Measurements from ENCODE around the gene RYR1.
"Not testable (repeated sequence)": the region's sequence is repeated elsewhere in the genome, so short reads cannot be mapped to it uniquely, and the experiment has no call there.

Gene RYR1

GRCh38 chr19:38569368-38569983 is 136.0 kb downstream of the RYR1 start:
- H3K4me1 ChIP-seq (ENCODE audit: control insufficient read depth, insufficient read depth, low read length, poor library complexity, severe bottlenecking), result no peaks in the 10 kb centered on the region
- H3K9me3 ChIP-seq (ENCODE audit: control insufficient read depth, low read length), result no peaks in the 10 kb centered on the region
- WGBS, 2 experiments (ENCODE audit: insufficient coverage in 2 of 2), result 83 to 97% methylated on average over 5 to 6 of the region's 6 CpGs
- H3K27ac ChIP-seq (ENCODE audit: low read depth, low read length, severe bottlenecking), result no peak overlapping the region
- no peak overlapping the region for H3K4me3 ChIP-seq (ENCODE audit: extremely low read depth, insufficient read depth, low read length, poor library complexity, severe bottlenecking)
- H3K36me3 ChIP-seq (ENCODE audit: control insufficient read depth, insufficient read depth, low read length), result no peaks in the 10 kb centered on the region

- Histone ChIP-seq H3K9me3 (ENCODE audit: control insufficient read depth, low read length) (no peaks in the 10 kb centered on the region), H3K36me3 (ENCODE audit: control insufficient read depth, insufficient read depth, low read length) (no peaks in the 10 kb centered on the region), H3K4me3 (ENCODE audit: extremely low read depth, insufficient read depth, low read length, poor library complexity, severe bottlenecking) (no peak overlapping the region), H3K4me1 (ENCODE audit: control insufficient read depth, insufficient read depth, low read length, poor library complexity, severe bottlenecking) (no peaks in the 10 kb centered on the region), H3K27ac (ENCODE audit: low read depth, low read length, severe bottlenecking) (no peak overlapping the region)
- WGBS, 2 experiments (ENCODE audit: insufficient coverage in 2 of 2), result 71 to 88% methylated on average over 1 of the region's 2 CpGs
These were observed 138.2 kb downstream of the RYR1 start for GRCh38 chr19:38571682-38572081.

- Histone ChIP-seq H3K9me3 (ENCODE audit: control insufficient read depth, low read length) (no peaks in the 10 kb centered on the region), H3K4me3 (ENCODE audit: extremely low read depth, insufficient read depth, low read length, poor library complexity, severe bottlenecking) (no peak overlapping the region), H3K36me3 (ENCODE audit: control insufficient read depth, insufficient read depth, low read length) (no peaks in the 10 kb centered on the region), H3K4me1 (ENCODE audit: control insufficient read depth, insufficient read depth, low read length, poor library complexity, severe bottlenecking) (no peaks in the 10 kb centered on the region), H3K27ac (ENCODE audit: low read depth, low read length, severe bottlenecking) (no peak overlapping the region)
- WGBS, 2 experiments (ENCODE audit: insufficient coverage in 2 of 2), result 96% methylated on average over 8 of the region's 11 CpGs
These were observed 144.3 kb downstream of the RYR1 start for GRCh38 chr19:38577826-38578225.

GRCh38 chr19:38579304-38579703 is 145.8 kb downstream of the RYR1 start:
- not testable (repeated sequence) for H3K4me1 ChIP-seq (ENCODE audit: control insufficient read depth, insufficient read depth, low read length, poor library complexity, severe bottlenecking); H3K27ac ChIP-seq (ENCODE audit: low read depth, low read length, severe bottlenecking); H3K4me3 ChIP-seq (ENCODE audit: extremely low read depth, insufficient read depth, low read length, poor library complexity, severe bottlenecking); H3K9me3 ChIP-seq (ENCODE audit: control insufficient read depth, low read length); H3K36me3 ChIP-seq (ENCODE audit: control insufficient read depth, insufficient read depth, low read length)
- WGBS, 2 experiments (ENCODE audit: insufficient coverage in 2 of 2), result 80 to 93% methylated on average over 2 to 4 of the region's 6 CpGs

- H3K27ac ChIP-seq (ENCODE audit: low read depth, low read length, severe bottlenecking), result no peak overlapping the region
- no peak overlapping the region for H3K4me3 ChIP-seq (ENCODE audit: extremely low read depth, insufficient read depth, low read length, poor library complexity, severe bottlenecking)
- no peaks in the 10 kb centered on the region for H3K4me1 ChIP-seq (ENCODE audit: control insufficient read depth, insufficient read depth, low read length, poor library complexity, severe bottlenecking)
- no peaks in the 10 kb centered on the region for H3K9me3 ChIP-seq (ENCODE audit: control insufficient read depth, low read length)
- WGBS, 2 experiments (ENCODE audit: insufficient coverage in 2 of 2), result 89 to 91% methylated on average over 9 to 15 of the region's 15 CpGs
- no peaks in the 10 kb centered on the region for H3K36me3 ChIP-seq (ENCODE audit: control insufficient read depth, insufficient read depth, low read length)
These were observed 146.6 kb downstream of the RYR1 start for GRCh38 chr19:38580080-38580479.

GRCh38 chr19:38583219-38583984 is 149.9 kb downstream of the RYR1 start:
- Histone ChIP-seq H3K36me3 (ENCODE audit: control insufficient read depth, insufficient read depth, low read length) (no peaks in the 10 kb centered on the region), H3K9me3 (ENCODE audit: control insufficient read depth, low read length) (no peaks in the 10 kb centered on the region), H3K4me1 (ENCODE audit: control insufficient read depth, insufficient read depth, low read length, poor library complexity, severe bottlenecking) (no peaks in the 10 kb centered on the region), H3K4me3 (ENCODE audit: extremely low read depth, insufficient read depth, low read length, poor library complexity, severe bottlenecking) (no peak overlapping the region), H3K27ac (ENCODE audit: low read depth, low read length, severe bottlenecking) (no peak overlapping the region)
- 88 to 95% methylated on average over 6 to 10 of the region's 14 CpGs for WGBS, 2 experiments (ENCODE audit: insufficient coverage in 2 of 2)

GRCh38 chr19:38583985-38584305 is 150.5 kb downstream of the RYR1 start:
- WGBS, 2 experiments (ENCODE audit: insufficient coverage in 2 of 2), result 76 to 100% methylated on average over 1 to 4 of the region's 4 CpGs
- H3K27ac ChIP-seq (ENCODE audit: low read depth, low read length, severe bottlenecking), result no peak overlapping the region
- no peaks in the 10 kb centered on the region for H3K36me3 ChIP-seq (ENCODE audit: control insufficient read depth, insufficient read depth, low read length)
- H3K4me3 ChIP-seq (ENCODE audit: extremely low read depth, insufficient read depth, low read length, poor library complexity, severe bottlenecking), result no peak overlapping the region
- H3K4me1 ChIP-seq (ENCODE audit: control insufficient read depth, insufficient read depth, low read length, poor library complexity, severe bottlenecking), result no peaks in the 10 kb centered on the region
- no peaks in the 10 kb centered on the region for H3K9me3 ChIP-seq (ENCODE audit: control insufficient read depth, low read length)

- 91 to 100% methylated on average over 1 of the region's 2 CpGs for WGBS, 2 experiments (ENCODE audit: insufficient coverage in 2 of 2)
- H3K4me3 ChIP-seq (ENCODE audit: extremely low read depth, insufficient read depth, low read length, poor library complexity, severe bottlenecking), result no peak overlapping the region
- no peaks in the 10 kb centered on the region for H3K36me3 ChIP-seq (ENCODE audit: control insufficient read depth, insufficient read depth, low read length)
- no peaks in the 10 kb centered on the region for H3K9me3 ChIP-seq (ENCODE audit: control insufficient read depth, low read length)
- H3K4me1 ChIP-seq (ENCODE audit: control insufficient read depth, insufficient read depth, low read length, poor library complexity, severe bottlenecking), result no peaks in the 10 kb centered on the region
- no peak overlapping the region for H3K27ac ChIP-seq (ENCODE audit: low read depth, low read length, severe bottlenecking)
These were observed 154.1 kb downstream of the RYR1 start for GRCh38 chr19:38587562-38587961.

- H3K36me3 ChIP-seq (ENCODE audit: control insufficient read depth, insufficient read depth, low read length), result no peaks in the 10 kb centered on the region
- 83 to 87% methylated on average over 2 of the region's 2 CpGs for WGBS, 2 experiments (ENCODE audit: insufficient coverage in 2 of 2)
- no peaks in the 10 kb centered on the region for H3K9me3 ChIP-seq (ENCODE audit: control insufficient read depth, low read length)
- no peaks in the 10 kb centered on the region for H3K4me1 ChIP-seq (ENCODE audit: control insufficient read depth, insufficient read depth, low read length, poor library complexity, severe bottlenecking)
- H3K27ac ChIP-seq (ENCODE audit: low read depth, low read length, severe bottlenecking), result no peak overlapping the region
- H3K4me3 ChIP-seq (ENCODE audit: extremely low read depth, insufficient read depth, low read length, poor library complexity, severe bottlenecking), result no peak overlapping the region
These were observed 154.6 kb downstream of the RYR1 start for GRCh38 chr19:38588041-38588440.

GRCh38 chr19:38592940-38593339 is 159.4 kb downstream of the RYR1 start:
- Histone ChIP-seq H3K4me1 (ENCODE audit: control insufficient read depth, insufficient read depth, low read length, poor library complexity, severe bottlenecking) (no peaks in the 10 kb centered on the region), H3K9me3 (ENCODE audit: control insufficient read depth, low read length) (no peaks in the 10 kb centered on the region), H3K4me3 (ENCODE audit: extremely low read depth, insufficient read depth, low read length, poor library complexity, severe bottlenecking) (no peak overlapping the region), H3K27ac (ENCODE audit: low read depth, low read length, severe bottlenecking) (no peak overlapping the region), H3K36me3 (ENCODE audit: control insufficient read depth, insufficient read depth, low read length) (no peaks in the 10 kb centered on the region)
- WGBS, 2 experiments (ENCODE audit: insufficient coverage in 2 of 2), result 72 to 75% methylated on average over 5 to 6 of the region's 6 CpGs

Measured in mesodermal cell (in vitro differentiated cells).